HepG2 (cell line): ENCODE measurements around the gene ARL16. TPM values are rescaled to one million over a fixed set of nuclear protein-coding genes. Genes with fewer than 3 reads are reported as not detected.
A peak's percentile ranks its signal among the peaks of the same experiment; 100 is the strongest.

Experiments used
- EZH2 ChIP-seq: conservative IDR thresholded peaks from 2 replicates; pipeline ENCODE4 v1.6.1; 2012; ENCODE audit warnings: mild to moderate bottlenecking, low read depth, low read length, moderate library complexity
- HOMEZ ChIP-seq: IDR thresholded peaks from 2 replicates; pipeline ENCODE4 v1.6.1; 2016; ENCODE audit warnings: low read depth
- IRX3 ChIP-seq: sonication (generic); formaldehyde crosslinking; IDR thresholded peaks from 2 replicates; pipeline ENCODE4 v1.8.1; 2023; ENCODE audit warnings: mild to moderate bottlenecking, low read depth, missing genetic modification reagents, borderline replicate concordance
- JUND ChIP-seq: sonication (generic); formaldehyde crosslinking; IDR thresholded peaks from 2 replicates; pipeline ENCODE4 v1.8.0; 2022; ENCODE audit warnings: mild to moderate bottlenecking, missing genetic modification reagents
- KLF11 ChIP-seq: IDR thresholded peaks from 2 replicates; pipeline ENCODE4 v1.6.1; 2016; ENCODE audit warnings: missing compliant biosample characterization
- KLF6 ChIP-seq: IDR thresholded peaks from 2 replicates; pipeline ENCODE4 v1.8.0; 2016; ENCODE audit warnings: missing biosample characterization, missing genetic modification reagents
- MYC ChIP-seq: sonication (generic); formaldehyde crosslinking; IDR thresholded peaks from 2 replicates; pipeline ENCODE4 v1.9.0; 2021; ENCODE audit warnings: missing genetic modification reagents, borderline replicate concordance
- NFIB ChIP-seq: sonication (generic); formaldehyde crosslinking; IDR thresholded peaks from 2 replicates; pipeline ENCODE4 v1.9.0; 2021; ENCODE audit warnings: missing genetic modification reagents, mild to moderate bottlenecking, borderline replicate concordance
- SP2 ChIP-seq: sonication (generic); formaldehyde crosslinking; IDR thresholded peaks from 2 replicates; pipeline ENCODE4 v1.5.1; 2020; ENCODE audit warnings: mild to moderate bottlenecking, missing genetic modification reagents
- SRF ChIP-seq: IDR thresholded peaks from 2 replicates; pipeline ENCODE4 v1.6.1; 2011; ENCODE audit warnings: mild to moderate bottlenecking, low read depth, low read length, moderate library complexity
- ZFP62 ChIP-seq: sonication (generic); formaldehyde crosslinking; IDR thresholded peaks from 2 replicates; pipeline ENCODE4 v1.4.0; 2020; ENCODE audit warnings: missing genetic modification reagents
- ZFYVE20 ChIP-seq: sonication (generic); formaldehyde crosslinking; IDR thresholded peaks from 2 replicates; pipeline ENCODE4 v1.8.0; 2023; ENCODE audit warnings: low read depth, mild to moderate bottlenecking, moderate library complexity, missing genetic modification reagents, borderline replicate concordance
- ZMYM4 ChIP-seq: sonication (generic); formaldehyde crosslinking; IDR thresholded peaks from 2 replicates; pipeline ENCODE4 v1.8.1; 2023; ENCODE audit warnings: mild to moderate bottlenecking, missing genetic modification reagents
- ZNF160 ChIP-seq: sonication (generic); formaldehyde crosslinking; IDR thresholded peaks from 2 replicates; pipeline ENCODE4 v1.8.0; 2022; ENCODE audit warnings: mild to moderate bottlenecking, inconsistent platforms, missing genetic modification reagents
- ZNF207 ChIP-seq: fragments of 450-650 bp; IDR thresholded peaks from 2 replicates; pipeline ENCODE4 v1.6.1; 2016; ENCODE audit warnings: antibody characterized with exemption, borderline replicate concordance
- ZNF230 ChIP-seq: sonication (generic); formaldehyde crosslinking; IDR thresholded peaks from 2 replicates; pipeline ENCODE4 v1.4.0; 2020; ENCODE audit warnings: mild to moderate bottlenecking, missing genetic modification reagents
- ZNF264 ChIP-seq: sonication (generic); formaldehyde crosslinking; IDR thresholded peaks from 2 replicates; pipeline ENCODE4 v1.4.0; 2020; ENCODE audit warnings: missing genetic modification reagents
- ZNF570 ChIP-seq: sonication (generic); formaldehyde crosslinking; IDR thresholded peaks from 2 replicates; pipeline ENCODE4 v1.4.0; 2020; ENCODE audit warnings: mild to moderate bottlenecking, missing genetic modification reagents, borderline replicate concordance
- ZNF749 ChIP-seq: sonication (generic); formaldehyde crosslinking; IDR thresholded peaks from 2 replicates; pipeline ENCODE4 v1.8.0; 2022; ENCODE audit warnings: mild to moderate bottlenecking, missing genetic modification reagents, moderate library complexity, borderline replicate concordance
- ZNF839 ChIP-seq: sonication (generic); formaldehyde crosslinking; IDR thresholded peaks from 2 replicates; pipeline ENCODE4 v1.4.0; 2020; ENCODE audit warnings: missing genetic modification reagents, mild to moderate bottlenecking, borderline replicate concordance
- polyA plus RNA-seq, 8 experiments: library from polyadenylated mRNA; depleted of rRNA in 3 of 8; stranded (reverse) in 7 of 8; unstranded in 1 of 8; fragments of >200 nt; fragmentation: Illumina TruSeq in 4 of 8; extraction: Trizol in 4 of 8; gene quantifications; 2 replicates each; pipeline versions ENCODE4 v1.2.1 to v1.2.3, GENCODE V29; 2011 to 2016; ENCODE audit warnings: low read depth in 4 of 8, missing spikeins in 1 of 8, mixed read lengths in 1 of 8; ENCODE audit not compliant: insufficient read depth in 1 of 8
- total RNA-seq, 5 experiments: library from RNA; depleted of rRNA; stranded (reverse); fragments of >200 nt; fragmentation: Illumina TruSeq; extraction: Trizol; gene quantifications; 2 replicates each; pipeline ENCODE4 v1.2.3, GENCODE V29; 2016; ENCODE audit warnings: low read depth in 1 of 5
- TF ChIP-seq, protein P1 (sequence below): IDR thresholded peaks from 2 replicates; pipeline ENCODE4 v1.6.1; 2016; ENCODE audit warnings: control low read depth
- TF ChIP-seq, protein P2 (sequence below): sonication (generic); formaldehyde crosslinking; conservative IDR thresholded peaks from 2 replicates; pipeline ENCODE4 v1.8.1; 2023; ENCODE audit warnings: missing genetic modification reagents
- TF ChIP-seq, protein P3 (sequence below): IDR thresholded peaks from 2 replicates; pipeline ENCODE4 v1.6.1; 2012; ENCODE audit warnings: low read depth, low read length, improper control_type of control experiment

Gene ARL16
- total and polyA plus RNA-seq, 2 of the 13 experiments (the other 11 are each of a cell fraction or from before 2014, with no cell fraction given), result 20.8 to 30.8 TPM

- TF ChIP-seq ZNF749 (CRISPR knock-in tag) (no peak), ZNF230 (CRISPR knock-in tag) (0 out of 2 replicates have a peak, but pooled peaks have one; percentile 27), SP2 (CRISPR knock-in tag) (no peak), ZMYM4 (no peak), ZNF207 (no peak), JUND (CRISPR knock-in tag) (no peak), NFIB (0 out of 2 replicates have a peak, but pooled peaks have one; percentile 68), ZFP62 (no peak), KLF11 (no peak), ZNF839 (CRISPR knock-in tag) (0 out of 2 replicates have a peak, but pooled peaks have one; percentile 66), KLF6 (no peak), ZNF264 (CRISPR knock-in tag) (no peak), MYC (peak; percentile 40; the same call in 1 of the 2 replicates), SRF (no peak), ZNF160 (CRISPR knock-in tag) (no peak), HOMEZ (no peak), ZNF570 (CRISPR knock-in tag) (no peak), IRX3 (no peak), ZFYVE20 (no peak), EZH2 (no peak)
- TF ChIP-seq, protein P1, sequence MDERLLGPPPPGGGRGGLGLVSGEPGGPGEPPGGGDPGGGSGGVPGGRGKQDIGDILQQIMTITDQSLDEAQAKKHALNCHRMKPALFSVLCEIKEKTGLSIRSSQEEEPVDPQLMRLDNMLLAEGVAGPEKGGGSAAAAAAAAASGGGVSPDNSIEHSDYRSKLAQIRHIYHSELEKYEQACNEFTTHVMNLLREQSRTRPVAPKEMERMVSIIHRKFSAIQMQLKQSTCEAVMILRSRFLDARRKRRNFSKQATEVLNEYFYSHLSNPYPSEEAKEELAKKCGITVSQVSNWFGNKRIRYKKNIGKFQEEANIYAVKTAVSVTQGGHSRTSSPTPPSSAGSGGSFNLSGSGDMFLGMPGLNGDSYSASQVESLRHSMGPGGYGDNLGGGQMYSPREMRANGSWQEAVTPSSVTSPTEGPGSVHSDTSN, result no peak
- TF ChIP-seq, protein P2, sequence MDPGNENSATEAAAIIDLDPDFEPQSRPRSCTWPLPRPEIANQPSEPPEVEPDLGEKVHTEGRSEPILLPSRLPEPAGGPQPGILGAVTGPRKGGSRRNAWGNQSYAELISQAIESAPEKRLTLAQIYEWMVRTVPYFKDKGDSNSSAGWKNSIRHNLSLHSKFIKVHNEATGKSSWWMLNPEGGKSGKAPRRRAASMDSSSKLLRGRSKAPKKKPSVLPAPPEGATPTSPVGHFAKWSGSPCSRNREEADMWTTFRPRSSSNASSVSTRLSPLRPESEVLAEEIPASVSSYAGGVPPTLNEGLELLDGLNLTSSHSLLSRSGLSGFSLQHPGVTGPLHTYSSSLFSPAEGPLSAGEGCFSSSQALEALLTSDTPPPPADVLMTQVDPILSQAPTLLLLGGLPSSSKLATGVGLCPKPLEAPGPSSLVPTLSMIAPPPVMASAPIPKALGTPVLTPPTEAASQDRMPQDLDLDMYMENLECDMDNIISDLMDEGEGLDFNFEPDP (CRISPR knock-in tag), result no peak
- TF ChIP-seq, protein P3, sequence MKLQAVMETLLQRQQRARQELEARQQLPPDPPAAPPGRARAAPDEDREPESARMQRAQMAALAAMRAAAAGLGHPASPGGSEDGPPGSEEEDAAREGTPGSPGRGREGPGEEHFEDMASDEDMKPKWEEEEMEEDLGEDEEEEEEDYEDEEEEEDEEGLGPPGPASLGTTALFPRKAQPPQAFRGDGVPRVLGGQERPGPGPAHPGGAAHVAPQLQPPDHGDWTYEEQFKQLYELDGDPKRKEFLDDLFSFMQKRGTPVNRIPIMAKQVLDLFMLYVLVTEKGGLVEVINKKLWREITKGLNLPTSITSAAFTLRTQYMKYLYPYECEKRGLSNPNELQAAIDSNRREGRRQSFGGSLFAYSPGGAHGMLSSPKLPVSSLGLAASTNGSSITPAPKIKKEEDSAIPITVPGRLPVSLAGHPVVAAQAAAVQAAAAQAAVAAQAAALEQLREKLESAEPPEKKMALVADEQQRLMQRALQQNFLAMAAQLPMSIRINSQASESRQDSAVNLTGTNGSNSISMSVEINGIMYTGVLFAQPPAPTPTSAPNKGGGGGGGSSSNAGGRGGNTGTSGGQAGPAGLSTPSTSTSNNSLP, result 0 out of 2 replicates have a peak, but pooled peaks have one; percentile 46
Observed at GRCh38 chr17:81701288-81702071, 17.9 kb upstream of the ARL16 start (continued).
